DND-41 (cell line): ENCODE data around the gene POU2AF3.

Experiments
- ATAC-seq: fragments of 200-7000 bp; cut with Tn5 transposase; 3 replicates; pipeline ENCODE4 v1.9.1; 2021; ENCODE audit warnings: low read depth; ENCODE audit not compliant: insufficient read depth
- DNase-seq: peaks from one replicate; pipeline ENCODE4 v3.0.0-alpha.2; 2020
- H2AFZ ChIP-seq: 2 replicates; pipeline ENCODE4 v1.6.0; 2012; ENCODE audit warnings: low read depth, low read length
- H3K27ac ChIP-seq: 2 replicates; pipeline ENCODE4 v1.5.1; 2012; ENCODE audit warnings: low read length, inconsistent platforms
- H3K27me3 ChIP-seq: fragments of 200-600 bp; sonication (generic); 2 replicates; pipeline ENCODE4 v1.6.0; 2012; ENCODE audit warnings: low read length, mild to moderate bottlenecking, inconsistent platforms; ENCODE audit not compliant: insufficient read depth, poor library complexity
- H3K36me3 ChIP-seq: 2 replicates; pipeline ENCODE4 v1.5.1; 2012; ENCODE audit warnings: low read length, inconsistent platforms; ENCODE audit not compliant: insufficient read depth
- H3K4me1 ChIP-seq: 2 replicates; pipeline ENCODE4 v1.5.1; 2012; ENCODE audit warnings: mild to moderate bottlenecking, low read length; ENCODE audit not compliant: insufficient read depth
- H3K4me2 ChIP-seq: 2 replicates; pipeline ENCODE4 v1.6.0; 2012; ENCODE audit warnings: mild to moderate bottlenecking, moderate library complexity, low read length, inconsistent platforms; ENCODE audit not compliant: insufficient read depth
- H3K4me3 ChIP-seq, 2 experiments: fragments of 200-600 bp in 1 of 2; shearing (Covaris generic) in 1 of 2; 2 replicates each; pipeline ENCODE4 v1.5.1; 2012 to 2016; ENCODE audit warnings: inconsistent platforms in 2 of 2, low read length in 2 of 2, mild to moderate bottlenecking in 2 of 2, low read depth in 1 of 2, moderate library complexity in 1 of 2
- H3K79me2 ChIP-seq: 2 replicates; pipeline ENCODE4 v1.6.0; 2012; ENCODE audit warnings: low read length, inconsistent platforms; ENCODE audit not compliant: insufficient read depth
- H3K9ac ChIP-seq: 2 replicates; pipeline ENCODE4 v1.6.0; 2012; ENCODE audit warnings: low read depth, mild to moderate bottlenecking, inconsistent platforms, low read length, moderate library complexity
- H3K9me3 ChIP-seq: 2 replicates; pipeline ENCODE4 v1.5.1; 2012; ENCODE audit warnings: low read length, moderate library complexity, mild to moderate bottlenecking, inconsistent platforms; ENCODE audit not compliant: insufficient read depth, severe bottlenecking
- H4K20me1 ChIP-seq: 2 replicates; pipeline ENCODE4 v1.6.0; 2012; ENCODE audit warnings: low read length; ENCODE audit not compliant: insufficient read depth
- EZH2 ChIP-seq: IDR thresholded peaks from 3 replicates; pipeline ENCODE4 v1.6.1; 2012; ENCODE audit warnings: borderline replicate concordance, low read depth, mild to moderate bottlenecking, moderate library complexity, low read length, inconsistent platforms; ENCODE audit not compliant: severe bottlenecking
- TF ChIP-seq, protein P1 (sequence below): IDR thresholded peaks from 2 replicates; pipeline ENCODE4 v1.5.1; 2012; ENCODE audit warnings: borderline replicate concordance, low read length, moderate library complexity, mild to moderate bottlenecking; ENCODE audit not compliant: poor library complexity, severe bottlenecking; ENCODE audit errors: extremely low read depth

Gene POU2AF3

DNA sequence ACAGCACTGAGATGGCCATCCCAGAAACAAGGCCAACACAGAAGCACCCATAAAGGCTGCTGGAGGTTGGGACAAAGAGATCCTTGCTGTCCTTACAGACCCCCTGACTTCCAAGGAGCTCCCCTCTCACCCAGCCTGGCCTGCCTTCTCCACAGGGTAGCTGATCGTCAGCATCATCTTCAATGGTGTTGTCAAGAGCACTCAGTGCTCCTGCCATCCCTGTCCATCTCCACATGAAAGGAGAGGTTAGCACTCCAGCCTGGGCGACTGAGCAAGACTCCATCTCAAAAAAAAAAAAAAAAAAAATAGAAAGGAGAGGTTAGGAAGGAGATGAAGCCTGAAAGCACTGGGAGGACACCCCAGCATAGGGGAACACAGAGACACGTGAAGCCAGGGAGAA lies 2.1 kb upstream of the POU2AF3 start:
- no peaks in the 10 kb centered on the region for H3K36me3 ChIP-seq
- ATAC-seq (no peak), DNase-seq (no peak)
- TF ChIP-seq, protein P1, sequence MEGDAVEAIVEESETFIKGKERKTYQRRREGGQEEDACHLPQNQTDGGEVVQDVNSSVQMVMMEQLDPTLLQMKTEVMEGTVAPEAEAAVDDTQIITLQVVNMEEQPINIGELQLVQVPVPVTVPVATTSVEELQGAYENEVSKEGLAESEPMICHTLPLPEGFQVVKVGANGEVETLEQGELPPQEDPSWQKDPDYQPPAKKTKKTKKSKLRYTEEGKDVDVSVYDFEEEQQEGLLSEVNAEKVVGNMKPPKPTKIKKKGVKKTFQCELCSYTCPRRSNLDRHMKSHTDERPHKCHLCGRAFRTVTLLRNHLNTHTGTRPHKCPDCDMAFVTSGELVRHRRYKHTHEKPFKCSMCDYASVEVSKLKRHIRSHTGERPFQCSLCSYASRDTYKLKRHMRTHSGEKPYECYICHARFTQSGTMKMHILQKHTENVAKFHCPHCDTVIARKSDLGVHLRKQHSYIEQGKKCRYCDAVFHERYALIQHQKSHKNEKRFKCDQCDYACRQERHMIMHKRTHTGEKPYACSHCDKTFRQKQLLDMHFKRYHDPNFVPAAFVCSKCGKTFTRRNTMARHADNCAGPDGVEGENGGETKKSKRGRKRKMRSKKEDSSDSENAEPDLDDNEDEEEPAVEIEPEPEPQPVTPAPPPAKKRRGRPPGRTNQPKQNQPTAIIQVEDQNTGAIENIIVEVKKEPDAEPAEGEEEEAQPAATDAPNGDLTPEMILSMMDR = no peak
- no peak for TF ChIP-seq EZH2
- no peak overlapping the region for H2AFZ ChIP-seq
- no peaks in the 10 kb centered on the region for H3K27me3 ChIP-seq
- no peaks in the 10 kb centered on the region for H4K20me1 ChIP-seq
- no peak overlapping the region for H3K9ac ChIP-seq
- no peaks in the 10 kb centered on the region for H3K4me1 ChIP-seq
- no peak overlapping the region for H3K4me3 ChIP-seq
- no peak overlapping the region for H3K27ac ChIP-seq
- H3K79me2 ChIP-seq = no peaks in the 10 kb centered on the region
- no peak overlapping the region for H3K4me2 ChIP-seq
- H3K9me3 ChIP-seq = no peaks in the 10 kb centered on the region

DNA sequence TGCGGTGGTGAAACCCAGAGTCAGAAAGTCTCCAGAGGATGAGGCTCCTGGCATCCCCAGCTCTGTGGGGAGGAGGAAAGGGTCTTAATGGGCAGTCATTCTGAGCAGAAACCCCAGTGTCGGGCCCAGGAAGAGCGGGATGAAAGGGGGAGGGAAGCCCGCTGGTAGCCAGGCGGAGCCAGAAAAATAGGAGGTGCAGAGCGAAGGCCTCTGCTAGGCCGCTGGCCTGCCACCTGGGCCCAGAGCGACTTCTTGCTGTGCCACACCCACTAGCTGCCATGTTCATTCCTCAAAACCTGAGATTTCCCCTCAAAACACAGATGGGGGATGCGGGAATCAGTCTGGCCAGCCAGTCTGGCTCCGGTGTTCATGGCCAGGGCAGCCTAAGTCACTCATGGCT lies 650 bp upstream of the POU2AF3 start:
- H3K27me3 ChIP-seq = peaks cover 7% of the 10 kb centered on the region
- no peak for ATAC-seq

DNA sequence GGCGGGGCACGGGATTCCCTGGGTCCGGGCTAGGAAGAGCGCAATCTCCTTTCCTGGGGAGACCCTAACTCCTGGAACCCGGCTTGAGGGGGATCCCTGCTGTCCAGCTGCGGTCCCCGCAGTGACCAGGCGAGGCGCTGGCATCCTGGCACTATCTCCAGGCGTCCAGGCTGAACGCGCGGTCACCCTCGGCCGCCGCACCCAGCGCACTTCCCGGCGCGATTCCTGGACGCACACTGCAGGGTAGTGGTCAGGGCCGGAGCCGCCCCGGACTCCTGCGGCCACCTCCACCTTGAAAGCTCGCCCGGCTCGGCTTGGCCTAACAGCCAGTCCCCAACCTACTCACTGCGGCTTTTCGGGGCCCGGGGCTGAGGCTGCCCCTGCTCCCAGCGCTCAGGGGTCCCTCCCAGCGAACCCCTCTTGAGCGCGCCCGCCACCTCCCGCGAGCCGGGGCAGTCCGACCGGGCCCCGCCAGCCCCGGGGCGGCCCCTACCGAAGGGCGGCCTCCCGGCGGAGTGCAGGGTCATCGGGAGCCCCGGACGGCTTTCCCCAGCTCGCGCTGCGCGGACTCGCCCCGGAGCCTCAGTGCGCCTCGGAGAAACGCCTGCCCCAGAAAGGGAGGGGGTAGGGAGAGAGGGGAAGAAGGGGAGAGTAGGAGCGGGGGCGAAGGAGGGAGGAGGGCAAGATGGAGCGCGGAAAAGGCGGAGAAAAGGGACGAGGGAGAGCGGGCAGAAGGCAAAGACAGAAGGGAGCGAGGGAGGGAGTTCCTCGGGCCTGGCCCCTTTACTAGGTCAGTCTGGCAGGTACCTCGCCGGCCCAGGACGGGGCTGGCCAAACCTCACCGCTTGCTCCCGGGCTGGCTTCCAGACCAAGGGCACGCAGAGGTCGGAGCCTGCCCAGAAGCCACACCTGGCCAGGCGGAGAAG lies 1.0 kb downstream of the POU2AF3 start:
- Histone ChIP-seq H3K79me2 (no peaks in the 10 kb centered on the region), H3K4me2 (no peak overlapping the region), H2AFZ (no peak overlapping the region), H3K9ac (no peak overlapping the region), H3K27me3 (peaks cover 8% of the 10 kb centered on the region), H3K4me1 (no peaks in the 10 kb centered on the region), H3K9me3 (no peaks in the 10 kb centered on the region), H3K36me3 (no peaks in the 10 kb centered on the region), H3K27ac (no peak overlapping the region), H4K20me1 (no peaks in the 10 kb centered on the region), H3K4me3 (no peak overlapping the region)
- ATAC-seq (no peak), DNase-seq (no peak)
- TF ChIP-seq, protein P1 = no peak
- TF ChIP-seq EZH2 = no peak

More for the DNA sequence above, 650 bp upstream of the POU2AF3 start:
- Histone ChIP-seq H2AFZ (no peak overlapping the region), H3K27ac (no peak overlapping the region), H3K9ac (no peak overlapping the region), H3K36me3 (no peaks in the 10 kb centered on the region), H3K4me1 (no peaks in the 10 kb centered on the region), H3K4me3 (no peak overlapping the region), H3K4me2 (no peak overlapping the region), H4K20me1 (no peaks in the 10 kb centered on the region), H3K79me2 (no peaks in the 10 kb centered on the region), H3K9me3 (no peaks in the 10 kb centered on the region)
- DNase-seq = no peak
- TF ChIP-seq, protein P1 = no peak
- TF ChIP-seq EZH2 = no peak

- Histone ChIP-seq H3K4me2 (no peak overlapping the region), H3K79me2 (no peaks in the 10 kb centered on the region), H3K4me3 (no peak overlapping the region), H4K20me1 (no peaks in the 10 kb centered on the region), H3K36me3 (no peaks in the 10 kb centered on the region), H3K4me1 (no peaks in the 10 kb centered on the region), H3K27me3 (peaks cover 12% of the 10 kb centered on the region), H3K27ac (no peak overlapping the region), H3K9ac (no peak overlapping the region), H3K9me3 (no peaks in the 10 kb centered on the region), H2AFZ (no peak overlapping the region)
- DNase-seq (no peak), ATAC-seq (no peak)
- TF ChIP-seq, protein P1 = no peak
- no peak for TF ChIP-seq EZH2
Observed at GRCh38 chr11:111300569-111300968, 2.2 kb downstream of the POU2AF3 start.
